ENCODE measurements around the gene PDK3. TPM values are rescaled to one million over a fixed set of nuclear protein-coding genes. Genes with fewer than 3 reads are reported as not detected.

PDK3 gene
- polyA plus RNA-seq, 1 donor (not counting 4 experiments of a cell fraction or from before 2014, with no cell fraction given), result 8.0 TPM

DNA sequence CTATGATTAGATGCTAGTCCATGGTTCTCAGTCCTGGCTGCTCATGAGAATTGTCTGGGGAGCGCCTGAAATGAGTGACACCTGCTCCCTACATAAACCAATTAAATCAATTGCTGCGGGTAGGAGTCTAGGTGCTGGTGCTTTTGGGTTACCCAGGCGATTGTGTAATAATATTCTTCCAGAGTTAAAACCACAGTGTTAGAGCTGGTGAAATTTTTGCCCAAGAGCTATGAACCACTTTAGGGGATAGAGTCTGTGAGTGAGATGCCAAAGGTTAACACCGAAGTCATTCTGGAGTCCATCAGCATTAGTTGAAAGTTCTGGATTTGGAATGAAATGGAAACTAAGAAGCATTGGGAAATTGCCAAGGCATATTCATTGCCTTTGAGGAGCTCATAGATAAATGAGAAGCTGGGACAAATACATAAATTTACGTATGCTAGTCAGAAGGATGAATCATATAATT is 15.3 kb downstream of the PDK3 start:
- no peaks in the 10 kb centered on the region for H3K27me3 ChIP-seq (ENCODE audit: control insufficient read depth, extremely low read depth, insufficient read depth, low read length)
- H3K4me1 ChIP-seq (ENCODE audit: control insufficient read depth, extremely low read depth, insufficient read depth, low read length), result no peaks in the 10 kb centered on the region
- no peak for TF ChIP-seq CTCF (optimal IDR thresholded peaks at IDR 0.05 in 1 of 3, IDR thresholded peaks at IDR 0.05 in 1 of 3, conservative IDR thresholded peaks at IDR 0.05 in 1 of 3; ENCODE audit: extremely low read depth in 1 of 3, insufficient read depth in 2 of 3, low read length in 3 of 3)
- no peak for TF ChIP-seq EZH2 (IDR thresholded peaks at IDR 0.05; ENCODE audit: low read length)
- H2AFZ ChIP-seq (ENCODE audit: control insufficient read depth, low read length), result no peak overlapping the region
- no peaks in the 10 kb centered on the region for H3K9me1 ChIP-seq (ENCODE audit: control insufficient read depth, extremely low read depth, insufficient read depth, low read length)
- no peaks in the 10 kb centered on the region for H3K9me3 ChIP-seq (ENCODE audit: control insufficient read depth, low read depth, low read length)
- no peak overlapping the region for H3K9ac ChIP-seq (ENCODE audit: control insufficient read depth, extremely low read depth, insufficient read depth, low read length)
- dilution Hi-C loops (cut with MboI; ENCODE audit: extremely low pct_ligation_motif_present, low sequenced_read_pairs), result no loop called here
- no peaks in the 10 kb centered on the region for H3K79me2 ChIP-seq (ENCODE audit: control insufficient read depth, insufficient read depth, low read length)
- H3K36me3 ChIP-seq (ENCODE audit: control insufficient read depth in 2 of 2, extremely low read depth in 1 of 2, insufficient read depth in 2 of 2, low read length in 2 of 2), result no peaks in the 10 kb centered on the region
- no peaks in the 10 kb centered on the region for H4K20me1 ChIP-seq (ENCODE audit: control insufficient read depth, extremely low read depth, insufficient read depth, low read length)
- H3K4me2 ChIP-seq (ENCODE audit: control insufficient read depth, extremely low read depth, insufficient read depth, low read depth, low read length), result no peak overlapping the region
- DNase-seq (ENCODE audit: low read depth, low spot score), result no peak
- FAIRE-seq, result no peak
- no peak overlapping the region for H3K4me3 ChIP-seq (ENCODE audit: control insufficient read depth in 2 of 3, extremely low read depth in 1 of 3, insufficient read depth in 2 of 3, low read depth in 1 of 3, low read length in 3 of 3)
- H3K27ac ChIP-seq (ENCODE audit: control insufficient read depth, insufficient read depth, low read length), result no peak overlapping the region

DNA sequence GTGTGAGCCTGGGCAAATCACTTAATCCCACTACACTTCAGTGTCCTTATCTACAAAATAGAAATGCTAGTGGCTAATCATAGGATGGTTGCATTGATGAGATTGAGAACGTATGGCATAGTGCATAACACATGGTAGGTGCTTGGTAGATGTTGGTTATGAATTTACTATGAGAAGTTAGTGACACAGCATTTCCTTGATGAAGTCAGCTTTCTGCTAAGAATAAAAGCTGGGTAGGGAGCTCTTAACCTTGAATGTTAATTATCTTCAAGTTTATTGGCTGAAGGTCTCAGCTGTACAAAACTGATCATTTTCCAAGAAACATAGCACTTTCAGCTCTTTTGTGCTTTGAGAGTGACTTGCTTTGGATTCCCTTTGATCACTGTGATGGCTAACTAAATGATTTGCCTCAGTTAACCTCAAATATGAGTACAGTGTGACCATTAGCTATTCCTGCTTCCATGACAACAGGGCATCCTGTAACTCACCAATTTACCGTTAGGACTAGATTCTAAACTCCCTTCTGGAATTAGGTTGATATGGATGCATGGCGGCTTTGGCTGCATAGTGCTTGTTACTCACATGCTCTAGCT is 17.8 kb downstream of the PDK3 start:
- Histone ChIP-seq H3K9me3 (ENCODE audit: control insufficient read depth, low read depth, low read length) (no peaks in the 10 kb centered on the region), H3K79me2 (ENCODE audit: control insufficient read depth, insufficient read depth, low read length) (no peaks in the 10 kb centered on the region), H3K4me1 (ENCODE audit: control insufficient read depth, extremely low read depth, insufficient read depth, low read length) (no peaks in the 10 kb centered on the region), H3K4me3 (ENCODE audit: control insufficient read depth in 2 of 3, extremely low read depth in 1 of 3, insufficient read depth in 2 of 3, low read depth in 1 of 3, low read length in 3 of 3) (no peak overlapping the region), H3K4me2 (ENCODE audit: control insufficient read depth, extremely low read depth, insufficient read depth, low read depth, low read length) (no peak overlapping the region), H3K9ac (ENCODE audit: control insufficient read depth, extremely low read depth, insufficient read depth, low read length) (no peak overlapping the region), H3K27me3 (ENCODE audit: control insufficient read depth, extremely low read depth, insufficient read depth, low read length) (no peaks in the 10 kb centered on the region), H2AFZ (ENCODE audit: control insufficient read depth, low read length) (no peak overlapping the region), H4K20me1 (ENCODE audit: control insufficient read depth, extremely low read depth, insufficient read depth, low read length) (no peaks in the 10 kb centered on the region), H3K27ac (ENCODE audit: control insufficient read depth, insufficient read depth, low read length) (no peak overlapping the region), H3K9me1 (ENCODE audit: control insufficient read depth, extremely low read depth, insufficient read depth, low read length) (no peaks in the 10 kb centered on the region), H3K36me3 (ENCODE audit: control insufficient read depth in 2 of 2, extremely low read depth in 1 of 2, insufficient read depth in 2 of 2, low read length in 2 of 2) (no peaks in the 10 kb centered on the region)
- DNase-seq (ENCODE audit: low read depth, low spot score) (no peak), FAIRE-seq (no peak)
- dilution Hi-C loops (cut with MboI; ENCODE audit: extremely low pct_ligation_motif_present, low sequenced_read_pairs), result no loop called here
- TF ChIP-seq CTCF (optimal IDR thresholded peaks at IDR 0.05 in 1 of 3, IDR thresholded peaks at IDR 0.05 in 1 of 3, conservative IDR thresholded peaks at IDR 0.05 in 1 of 3; ENCODE audit: extremely low read depth in 1 of 3, insufficient read depth in 2 of 3, low read length in 3 of 3) (no peak), EZH2 (IDR thresholded peaks at IDR 0.05; ENCODE audit: low read length) (no peak)
